HK-2 (cell line): ENCODE results near the gene LRRN1.

Source experiments
- DNase-seq: peaks from one replicate; pipeline ENCODE4 v3.0.0-alpha.2; 2018; ENCODE audit not compliant: unreplicated experiment

LRRN1 gene

GRCh38 chr3:3799173-3800079 lies at the start of gene LRRN1:
Gene LRRN1 (plus strand): TSS chr3:3799431. CDS start chr3:3844642, 45,211 bp downstream.
- peak; percentile 65 for DNase-seq

GRCh38 chr3:3753416-3753815 lies 45.8 kb upstream of the LRRN1 start:
- DNase-seq, result peak; percentile 1

GRCh38 chr3:3765661-3766060 lies 33.6 kb upstream of the LRRN1 start:
- DNase-seq, result no peak

GRCh38 chr3:3766140-3766539 lies 33.1 kb upstream of the LRRN1 start:
- no peak for DNase-seq

GRCh38 chr3:3771094-3771493 lies 28.1 kb upstream of the LRRN1 start:
- no peak for DNase-seq

GRCh38 chr3:3771567-3771966 lies 27.7 kb upstream of the LRRN1 start:
- no peak for DNase-seq

- DNase-seq, result no peak
These were observed 26.9 kb upstream of the LRRN1 start for GRCh38 chr3:3772338-3772737.

- no peak for DNase-seq
These were observed 26.3 kb upstream of the LRRN1 start for GRCh38 chr3:3772920-3773319.

- DNase-seq, result no peak
These were observed 22.6 kb upstream of the LRRN1 start for GRCh38 chr3:3776607-3777006.

GRCh38 chr3:3778216-3778615 lies 21.0 kb upstream of the LRRN1 start:
- no peak for DNase-seq

- DNase-seq, result no peak
These were observed 20.5 kb upstream of the LRRN1 start for GRCh38 chr3:3778641-3779270.

GRCh38 chr3:3782457-3782856 lies 16.8 kb upstream of the LRRN1 start:
- no peak for DNase-seq

- no peak for DNase-seq
These were observed 16.0 kb upstream of the LRRN1 start for GRCh38 chr3:3783210-3783609.

GRCh38 chr3:3783696-3784095 lies 15.5 kb upstream of the LRRN1 start:
- DNase-seq, result no peak

GRCh38 chr3:3792391-3792790 lies 6.8 kb upstream of the LRRN1 start:
- no peak for DNase-seq

- DNase-seq, result peak; percentile 29
These were observed 559 bp upstream of the LRRN1 start for GRCh38 chr3:3798631-3799113.

GRCh38 chr3:3800080-3800455 lies 837 bp downstream of the LRRN1 start:
- peak; percentile 22 for DNase-seq

- peak; percentile 12 for DNase-seq
These were observed 1.7 kb downstream of the LRRN1 start for GRCh38 chr3:3800685-3801493.

- DNase-seq, result no peak
These were observed 2.2 kb downstream of the LRRN1 start for GRCh38 chr3:3801494-3801841.

- no peak for DNase-seq
These were observed 2.8 kb downstream of the LRRN1 start for GRCh38 chr3:3802046-3802445.

- DNase-seq, result no peak
These were observed 5.3 kb downstream of the LRRN1 start for GRCh38 chr3:3804560-3804959.

GRCh38 chr3:3806092-3806491 lies 6.9 kb downstream of the LRRN1 start:
- no peak for DNase-seq
